HepG2 (cell line): Measurements from ENCODE around the gene ZFAND3. TPM values are rescaled to one million over a fixed set of nuclear protein-coding genes. Genes with fewer than 3 reads are reported as not detected.

Experiments used
- ATAC-seq: fragments of 200-7000 bp; cut with Tn5 transposase; 3 replicates; pipeline ENCODE4 v1.9.1; 2020; ENCODE audit warnings: mild to moderate bottlenecking, moderate library complexity
- BruUV-seq: library from RNA; stranded (reverse); fragments of 400-500 nt; replicated peaks from 2 replicates; lab custom pipeline; 2021; lab: Mats Ljungman, UMichigan
- CTCF ChIA-PET: fragments of 300-600 bp; formaldehyde crosslinking; extraction: SDS; loops from one replicate; lab custom pipeline; 2021; ENCODE audit warnings: low total read pairs, inconsistent platforms, low intra/inter-chr PET ratio; lab: Yijun Ruan, JAX
- POLR2A ChIA-PET: fragments of 350-600 bp; sonication (Branson Sonifier 250); formaldehyde crosslinking; loops from one replicate; lab custom pipeline; 2020; ENCODE audit warnings: antibody characterized with exemption, inconsistent platforms; lab: Yijun Ruan, JAX
- DNase-seq: peaks from one replicate; pipeline ENCODE4 v3.0.0-alpha.2; 2015; ENCODE audit warnings: low spot score
- FAIRE-seq: peaks from 3 replicates; lab custom pipeline; 2011; peaks lifted over from hg19 to GRCh38; lab: Jason Lieb, UNC
- H2AFZ ChIP-seq: one replicate; pipeline ENCODE4 v1.6.1; 2011; ENCODE audit warnings: low read length, inconsistent platforms
- H3K27ac ChIP-seq: fragments of 300-600 bp; 3 replicates; pipeline ENCODE4 v1.8.0; 2011; ENCODE audit warnings: mixed run types, mild to moderate bottlenecking, mixed read lengths, low read length, inconsistent platforms; ENCODE audit not compliant: insufficient read depth; ENCODE audit errors: extremely low read length
- H3K27me3 ChIP-seq, 2 experiments: fragments of 200-600 bp in 1 of 2; 2 replicates in 1 of 2; 3 replicates in 1 of 2; pipeline versions ENCODE4 v1.6.0 to v1.8.0; 2011; ENCODE audit warnings: low read length in 2 of 2, mild to moderate bottlenecking in 2 of 2, moderate library complexity in 2 of 2, inconsistent platforms in 1 of 2; ENCODE audit not compliant: insufficient read depth in 2 of 2, control insufficient read depth in 1 of 2
- H3K36me3 ChIP-seq, 2 experiments: fragments of 200-600 bp in 1 of 2; replicated peaks in 1 of 2; 2 replicates in 1 of 2; 3 replicates in 1 of 2; pipeline versions ENCODE4 v1.5.1 to v1.8.0; 2011; ENCODE audit warnings: low read length in 2 of 2, inconsistent platforms in 1 of 2; ENCODE audit not compliant: insufficient read depth in 2 of 2, control insufficient read depth in 1 of 2
- H3K4me1 ChIP-seq: 2 replicates; pipeline ENCODE4 v1.5.1; 2012; ENCODE audit warnings: low read length, inconsistent platforms; ENCODE audit not compliant: insufficient read depth
- H3K4me2 ChIP-seq: 2 replicates; pipeline ENCODE4 v1.6.0; 2011; ENCODE audit warnings: low read depth, low read length, inconsistent platforms
- H3K4me3 ChIP-seq, 3 experiments: fragments of 200-600 bp in 1 of 3; sonication (generic), shearing (Covaris generic) in 1 of 3; replicated peaks in 1 of 3; 2 replicates each; pipeline ENCODE4 v1.5.1; 2011 to 2016; ENCODE audit warnings: low read length in 3 of 3, inconsistent platforms in 2 of 3, low read depth in 2 of 3, mild to moderate bottlenecking in 2 of 3, control low read depth in 1 of 3, mixed read lengths in 1 of 3; ENCODE audit not compliant: insufficient read depth in 1 of 3
- H3K79me2 ChIP-seq: one replicate; pipeline ENCODE4 v1.6.1; 2011; ENCODE audit warnings: low read length, inconsistent platforms; ENCODE audit not compliant: insufficient read depth
- H3K9ac ChIP-seq: 2 replicates; pipeline ENCODE4 v1.6.0; 2011; ENCODE audit warnings: mild to moderate bottlenecking, low read depth, low read length, inconsistent platforms; ENCODE audit not compliant: insufficient read depth
- H3K9me3 ChIP-seq: 2 replicates; pipeline ENCODE4 v1.5.1; 2012; ENCODE audit warnings: mild to moderate bottlenecking, low read length
- H4K20me1 ChIP-seq: 2 replicates; pipeline ENCODE4 v1.6.0; 2011; ENCODE audit warnings: inconsistent platforms, mild to moderate bottlenecking, low read length, moderate library complexity; ENCODE audit not compliant: insufficient read depth
- CENPT ChIP-seq: sonication (generic); formaldehyde crosslinking; IDR thresholded peaks from 2 replicates; pipeline ENCODE4 v1.8.0; 2022; ENCODE audit warnings: low read depth, mild to moderate bottlenecking, moderate library complexity, missing genetic modification reagents
- CREB1 ChIP-seq, 2 experiments: fragments of 450-650 bp in 1 of 2; IDR thresholded peaks; 2 replicates each; pipeline ENCODE4 v1.6.1; 2016 to 2017; ENCODE audit warnings: control low read depth in 1 of 2, mild to moderate bottlenecking in 1 of 2, missing compliant biosample characterization in 1 of 2, missing genetic modification characterization in 1 of 2
- FOXO1 ChIP-seq: sonication (generic); formaldehyde crosslinking; IDR thresholded peaks from 2 replicates; pipeline ENCODE4 v1.4.0; 2020; ENCODE audit warnings: missing genetic modification reagents
- HOXA3 ChIP-seq: sonication (generic); formaldehyde crosslinking; IDR thresholded peaks from 2 replicates; pipeline ENCODE4 v1.5.0; 2020; ENCODE audit warnings: missing genetic modification reagents
- PAF1 ChIP-seq: IDR thresholded peaks from 2 replicates; pipeline ENCODE4 v1.6.1; 2016; ENCODE audit warnings: missing genetic modification reagents, missing compliant biosample characterization
- TBX2 ChIP-seq: sonication (generic); formaldehyde crosslinking; IDR thresholded peaks from 2 replicates; pipeline ENCODE4 v1.5.0; 2020; ENCODE audit warnings: missing genetic modification reagents, mild to moderate bottlenecking, borderline replicate concordance
- TFE3 ChIP-seq: IDR thresholded peaks from 2 replicates; pipeline ENCODE4 v1.6.1; 2016
- THAP8 ChIP-seq: sonication (generic); formaldehyde crosslinking; IDR thresholded peaks from 2 replicates; pipeline ENCODE4 v1.5.1; 2020; ENCODE audit warnings: missing genetic modification reagents, mild to moderate bottlenecking, borderline replicate concordance
- U2AF2 ChIP-seq: fragments of 200-400 bp; formaldehyde crosslinking; IDR thresholded peaks from 2 replicates; pipeline ENCODE4 v1.6.1; 2017; ENCODE audit warnings: low read depth, mild to moderate bottlenecking, low read length
- YEATS4 ChIP-seq: sonication (generic); formaldehyde crosslinking; IDR thresholded peaks from 2 replicates; pipeline ENCODE4 v1.4.0; 2020; ENCODE audit warnings: missing genetic modification reagents, borderline replicate concordance
- ZBTB38 ChIP-seq: sonication (generic); formaldehyde crosslinking; IDR thresholded peaks from 2 replicates; pipeline ENCODE4 v1.5.1; 2020; ENCODE audit warnings: mild to moderate bottlenecking, missing genetic modification reagents
- ZFP82 ChIP-seq: sonication (generic); formaldehyde crosslinking; IDR thresholded peaks from 2 replicates; pipeline ENCODE4 v1.5.1; 2020; ENCODE audit warnings: mild to moderate bottlenecking, missing genetic modification reagents, borderline replicate concordance
- ZNF180 ChIP-seq: sonication (generic); formaldehyde crosslinking; IDR thresholded peaks from 2 replicates; pipeline ENCODE4 v1.4.0; 2020; ENCODE audit warnings: low read depth, missing genetic modification reagents, borderline replicate concordance
- ZNF275 ChIP-seq: sonication (generic); formaldehyde crosslinking; IDR thresholded peaks from 2 replicates; pipeline ENCODE4 v1.8.0; 2022; ENCODE audit warnings: missing genetic modification reagents, mild to moderate bottlenecking, inconsistent platforms, borderline replicate concordance
- ZNF430 ChIP-seq: sonication (generic); formaldehyde crosslinking; IDR thresholded peaks from 2 replicates; pipeline ENCODE4 v1.9.0; 2021; ENCODE audit warnings: mild to moderate bottlenecking, missing genetic modification reagents
- ZNF580 ChIP-seq: IDR thresholded peaks from 2 replicates; pipeline ENCODE4 v1.6.1; 2016; ENCODE audit warnings: low read depth, borderline replicate concordance
- ZNF740 ChIP-seq: sonication (generic); formaldehyde crosslinking; IDR thresholded peaks from 2 replicates; pipeline ENCODE4 v1.4.0; 2020; ENCODE audit warnings: missing genetic modification reagents
- ZNF746 ChIP-seq: sonication (generic); formaldehyde crosslinking; IDR thresholded peaks from 2 replicates; pipeline ENCODE4 v1.8.0; 2022; ENCODE audit warnings: mild to moderate bottlenecking, missing genetic modification reagents
- ZNF749 ChIP-seq: sonication (generic); formaldehyde crosslinking; IDR thresholded peaks from 2 replicates; pipeline ENCODE4 v1.8.0; 2022; ENCODE audit warnings: mild to moderate bottlenecking, missing genetic modification reagents, moderate library complexity, borderline replicate concordance
- ZSCAN9 ChIP-seq: IDR thresholded peaks from 2 replicates; pipeline ENCODE4 v1.6.1; 2016; ENCODE audit warnings: borderline replicate concordance
- WGBS: methylation state at CpG from one replicate; pipeline ENCODE4 v1.1.6; 2017; ENCODE audit warnings: low lambda C conversion rate; 5-methylcytosine and 5-hydroxymethylcytosine counted together
- in situ Hi-C: cut with HindIII; loops from 2 replicates; pipeline ENCODE4 v1.10.0; 2017; ENCODE audit warnings: low pct_unique_long_range_greater_than_20kb; ENCODE audit not compliant: extremely low pct_ligation_motif_present
- intact Hi-C: fragments of 100-400 bp; cut with micrococcal nuclease; formaldehyde crosslinking; loops from one replicate; pipeline ENCODE4 v1.10.0; 2022; ENCODE audit not compliant: unreplicated experiment
- polyA plus RNA-seq, 8 experiments: library from polyadenylated mRNA; depleted of rRNA in 3 of 8; stranded (reverse) in 7 of 8; unstranded in 1 of 8; fragments of >200 nt; fragmentation: Illumina TruSeq in 4 of 8; extraction: Trizol in 4 of 8; gene quantifications; 2 replicates each; pipeline versions ENCODE4 v1.2.1 to v1.2.3, GENCODE V29; 2011 to 2016; ENCODE audit warnings: low read depth in 4 of 8, missing spikeins in 1 of 8, mixed read lengths in 1 of 8; ENCODE audit not compliant: insufficient read depth in 1 of 8
- total RNA-seq, 5 experiments: library from RNA; depleted of rRNA; stranded (reverse); fragments of >200 nt; fragmentation: Illumina TruSeq; extraction: Trizol; gene quantifications; 2 replicates each; pipeline ENCODE4 v1.2.3, GENCODE V29; 2016; ENCODE audit warnings: low read depth in 1 of 5

ZFAND3 gene
- total and polyA plus RNA-seq, 2 of the 13 experiments (the other 11 are each of a cell fraction or from before 2014, with no cell fraction given) = 16.4 to 17.1 TPM

- in situ Hi-C loops (no loop called here), intact Hi-C loops (no loop called here)
- Histone ChIP-seq H2AFZ (no peak overlapping the region), H3K9me3 (no peaks in the 10 kb centered on the region), H4K20me1 (peaks cover 28% of the 10 kb centered on the region), H3K4me3 (no peak overlapping the region), H3K27ac (no peak overlapping the region), H3K4me2 (no peak overlapping the region), H3K36me3 (no peaks in the 10 kb centered on the region), H3K4me1 (peaks cover 6% of the 10 kb centered on the region; the same call in 1 of the 2 replicates), H3K9ac (no peak overlapping the region), H3K27me3 (no peaks in the 10 kb centered on the region), H3K79me2 (peaks cover 86% of the 10 kb centered on the region)
- no peak for ATAC-seq
- 83% methylated on average over 3 of the region's 3 CpGs for WGBS
- no TSS peak for BruUV-seq
- DNase-seq = no peak
- ChIA-PET POLR2A (no interaction called here), CTCF (no interaction called here)
- no peak for FAIRE-seq
- TF ChIP-seq U2AF2 = no peak
- no peak for TF ChIP-seq TFE3 (CRISPR knock-in tag)
- TF ChIP-seq ZNF430 = no peak
- TF ChIP-seq ZNF275 (CRISPR knock-in tag) = no peak
- no peak for TF ChIP-seq HOXA3 (CRISPR knock-in tag)
- TF ChIP-seq ZNF746 (CRISPR knock-in tag) = no peak
- no peak for TF ChIP-seq ZNF180 (CRISPR knock-in tag)
- no peak for TF ChIP-seq FOXO1 (CRISPR knock-in tag)
- no peak for TF ChIP-seq YEATS4 (CRISPR knock-in tag)
- TF ChIP-seq THAP8 (CRISPR knock-in tag) = no peak
- TF ChIP-seq ZFP82 (CRISPR knock-in tag) = no peak
- TF ChIP-seq CENPT (CRISPR knock-in tag) = no peak
- TF ChIP-seq ZSCAN9 = no peak
- TF ChIP-seq ZNF749 (CRISPR knock-in tag) = no peak
- TF ChIP-seq CREB1 (IDR thresholded peaks at IDR 0.05) = no peak
- no peak for TF ChIP-seq CREB1 (CRISPR knock-in tag; IDR thresholded peaks at IDR 0.05)
- no peak for TF ChIP-seq ZNF740 (CRISPR knock-in tag)
- no peak for TF ChIP-seq PAF1 (CRISPR knock-in tag)
- TF ChIP-seq ZBTB38 (CRISPR knock-in tag) = no peak
- no peak for TF ChIP-seq ZNF580 (CRISPR knock-in tag)
- TF ChIP-seq TBX2 (CRISPR knock-in tag) = no peak
Observed at GRCh38 chr6:37874726-37875125, 55.2 kb downstream of the ZFAND3 start.
